Endothelial cell of umbilical vein (primary cell): ENCODE results near the gene CLN6. TPM values are rescaled to one million over a fixed set of nuclear protein-coding genes. Genes with fewer than 3 reads are reported as not detected.

Experiments used
- BruUV-seq: library from RNA; stranded (reverse); fragments of 400-500 nt; replicated peaks from 2 replicates; lab custom pipeline; 2021; lab: Mats Ljungman, UMichigan
- CTCF ChIA-PET: fragments of 300-600, 350-600 bp; sonication (Branson Sonifier 250); formaldehyde crosslinking; loops from one replicate; lab custom pipeline; 2021; ENCODE audit warnings: antibody characterized with exemption, inconsistent platforms; lab: Charles Lee
- POLR2A ChIA-PET: fragments of 300-600, 350-600 bp; sonication (Branson Sonifier 250); formaldehyde crosslinking; loops from one replicate; lab custom pipeline; 2021; ENCODE audit warnings: antibody characterized with exemption, inconsistent platforms; lab: Charles Lee
- DNase-seq: peaks from one replicate; pipeline ENCODE4 v3.0.0-alpha.2; 2011; ENCODE audit warnings: low read depth, low spot score
- FAIRE-seq: peaks from 2 replicates; lab custom pipeline; 2011; peaks lifted over from hg19 to GRCh38; lab: Jason Lieb, UNC
- H2AFZ ChIP-seq: 2 replicates; pipeline ENCODE4 v1.6.0; 2012; ENCODE audit warnings: low read depth, low read length, control low read depth, inconsistent platforms
- H3K27ac ChIP-seq: 2 replicates; pipeline ENCODE4 v1.5.1; 2011; ENCODE audit warnings: low read depth, mild to moderate bottlenecking, control low read depth, low read length, moderate library complexity; ENCODE audit not compliant: insufficient read depth
- H3K27me3 ChIP-seq, 2 experiments: 2 replicates each; pipeline versions ENCODE4 v1.6.0 to v1.6.1; 2011; ENCODE audit warnings: low read length in 2 of 2, mixed read lengths in 1 of 2; ENCODE audit not compliant: control insufficient read depth in 2 of 2, insufficient read depth in 2 of 2
- H3K36me3 ChIP-seq, 2 experiments: 2 replicates in 1 of 2; 3 replicates in 1 of 2; pipeline ENCODE4 v1.5.1; 2011; ENCODE audit warnings: low read length in 2 of 2, mild to moderate bottlenecking in 1 of 2, moderate library complexity in 1 of 2; ENCODE audit not compliant: control insufficient read depth in 2 of 2, insufficient read depth in 2 of 2; ENCODE audit errors: extremely low read depth in 1 of 2
- H3K4me1 ChIP-seq: 3 replicates; pipeline ENCODE4 v1.5.1; 2011; ENCODE audit warnings: mild to moderate bottlenecking, low read length; ENCODE audit not compliant: control insufficient read depth, insufficient read depth; ENCODE audit errors: extremely low read depth
- H3K4me2 ChIP-seq: 2 replicates; pipeline ENCODE4 v1.6.1; 2011; ENCODE audit warnings: low read length, control low read depth, mixed read lengths; ENCODE audit not compliant: insufficient read depth
- H3K4me3 ChIP-seq, 3 experiments: fragments of 200-600 bp in 1 of 3; sonication (generic), shearing (Covaris generic) in 1 of 3; replicated peaks in 1 of 3; 2 replicates each; pipeline ENCODE4 v1.5.1; 2011 to 2016; ENCODE audit warnings: control low read depth in 3 of 3, low read length in 3 of 3, mild to moderate bottlenecking in 2 of 3, inconsistent platforms in 1 of 3, low read depth in 1 of 3, moderate library complexity in 1 of 3; ENCODE audit not compliant: insufficient read depth in 1 of 3
- H3K79me2 ChIP-seq: 2 replicates; pipeline ENCODE4 v1.6.0; 2012; ENCODE audit warnings: low read length, inconsistent platforms; ENCODE audit not compliant: control insufficient read depth, insufficient read depth
- H3K9ac ChIP-seq: replicated peaks from 2 replicates; pipeline ENCODE3; 2011; ENCODE audit warnings: low read length, control low read depth; ENCODE audit not compliant: insufficient read depth; ENCODE audit errors: extremely low read depth
- H3K9me1 ChIP-seq: replicated peaks from 3 replicates; pipeline ENCODE4 v1.6.0; 2011; ENCODE audit warnings: mild to moderate bottlenecking, low read length; ENCODE audit not compliant: control insufficient read depth, insufficient read depth; ENCODE audit errors: extremely low read depth
- H3K9me3 ChIP-seq: replicated peaks from 2 replicates; pipeline ENCODE4 v1.5.1; 2012; ENCODE audit warnings: low read length, inconsistent platforms; ENCODE audit not compliant: control insufficient read depth, insufficient read depth
- H4K20me1 ChIP-seq: replicated peaks from 2 replicates; pipeline ENCODE3; 2011; ENCODE audit warnings: mild to moderate bottlenecking, low read length; ENCODE audit not compliant: control insufficient read depth, insufficient read depth; ENCODE audit errors: extremely low read depth
- EZH2 ChIP-seq: IDR thresholded peaks from 2 replicates; pipeline ENCODE4 v1.6.1; 2012; ENCODE audit warnings: borderline replicate concordance, low read depth, mild to moderate bottlenecking, moderate library complexity, low read length, inconsistent platforms; ENCODE audit not compliant: severe bottlenecking
- FOS ChIP-seq: IDR thresholded peaks from 2 replicates; pipeline ENCODE4 v1.6.1; 2011; ENCODE audit warnings: mild to moderate bottlenecking, low read length, moderate library complexity, borderline replicate concordance; ENCODE audit not compliant: insufficient read depth
- GATA2 ChIP-seq: IDR thresholded peaks from 2 replicates; pipeline ENCODE4 v1.7.0; 2011; ENCODE audit warnings: low read depth, mild to moderate bottlenecking, moderate library complexity, mixed read lengths, low read length; ENCODE audit not compliant: insufficient read length, insufficient read depth
- JUN ChIP-seq: IDR thresholded peaks from 2 replicates; pipeline ENCODE4 v1.6.1; 2011; ENCODE audit warnings: borderline replicate concordance, low read depth; ENCODE audit not compliant: insufficient read length, insufficient read depth
- MYC ChIP-seq: IDR thresholded peaks from one replicate; pipeline ENCODE4 v1.6.1; 2011; ENCODE audit warnings: mild to moderate bottlenecking, low read depth, low read length
- POLR2A ChIP-seq: IDR thresholded peaks from 2 replicates; pipeline ENCODE4 v1.6.1; 2012; ENCODE audit warnings: low read depth, mild to moderate bottlenecking, control low read depth, low read length
- POLR2AphosphoS5 ChIP-seq: IDR thresholded peaks from 2 replicates; pipeline ENCODE4 v1.6.1; 2012; ENCODE audit warnings: low read depth, mild to moderate bottlenecking, control low read depth, low read length, moderate library complexity; ENCODE audit not compliant: insufficient read depth
- dilution Hi-C: fragments of 300-500 bp; cut with MboI; formaldehyde crosslinking; loops from one replicate; pipeline ENCODE4 v1.15.0; 2019; ENCODE audit warnings: low sequenced_read_pairs; ENCODE audit not compliant: extremely low pct_ligation_motif_present
- intact Hi-C: fragments of 100-400 bp; cut with micrococcal nuclease; formaldehyde crosslinking; loops from one replicate; pipeline ENCODE4 v1.10.0; 2022
- polyA plus RNA-seq, 4 experiments: library from polyadenylated mRNA; depleted of rRNA in 3 of 4; stranded (reverse) in 3 of 4; unstranded in 1 of 4; fragments of >200 nt; gene quantifications; 2 replicates each; pipeline versions ENCODE4 v1.2.1 to v1.2.3, GENCODE V29; 2011 to 2012; ENCODE audit warnings: missing spikeins in 1 of 4
- total RNA-seq: library from RNA; stranded (reverse); gene quantifications from 2 replicates; pipeline ENCODE4 v1.2.3, GENCODE V29; 2021
- TF ChIP-seq, protein P1 (sequence below): IDR thresholded peaks from 2 replicates; pipeline ENCODE4 v1.6.1; 2011; ENCODE audit not compliant: insufficient read depth, insufficient read length
- TF ChIP-seq, protein P2 (sequence below), 2 donors: IDR thresholded peaks; 1 replicate in 1 of 2; 2 replicates in 1 of 2; pipeline ENCODE4 v1.5.1; 2011; ENCODE audit warnings: low read length in 2 of 2, mild to moderate bottlenecking in 2 of 2, moderate library complexity in 2 of 2, control low read depth in 1 of 2, inconsistent platforms in 1 of 2, low read depth in 1 of 2; ENCODE audit not compliant: insufficient read depth in 1 of 2; ENCODE audit errors: extremely low read depth in 1 of 2

CLN6 gene
- total and polyA plus RNA-seq, 2 donors (not counting 3 experiments of a cell fraction or from before 2014, with no cell fraction given), result 53.9 to 75.5 TPM

DNA sequence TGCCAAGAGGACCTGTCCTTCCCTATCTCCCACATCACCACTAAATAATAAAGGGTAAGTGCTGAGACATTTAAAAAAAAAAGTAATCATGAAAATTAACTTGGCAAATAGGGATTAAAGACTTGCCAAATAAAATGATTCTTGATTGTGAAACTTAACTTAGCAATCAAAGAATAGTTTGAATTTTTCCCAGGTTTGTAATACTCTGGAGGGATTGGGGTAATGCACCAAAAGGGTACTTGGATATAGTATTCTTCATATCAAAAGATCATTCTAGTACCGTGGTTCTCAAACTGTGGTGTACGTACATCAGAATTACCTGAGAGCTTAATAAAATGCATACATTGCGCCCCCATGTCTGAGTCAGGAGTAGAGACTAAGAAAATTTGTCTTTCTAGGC, 52.9 kb downstream of the CLN6 start:
- no peak overlapping the region for H3K4me2 ChIP-seq
- ChIA-PET CTCF (interaction anchor here (2.5 kb wide), 1 partner anchor 22 kb away, joined by 9 read pairs; no protein-coding TSS in a partner anchor), POLR2A (no interaction called here)
- no peaks in the 10 kb centered on the region for H3K79me2 ChIP-seq
- no peaks in the 10 kb centered on the region for H3K9me1 ChIP-seq
- peaks cover 6 to 8% of the 10 kb centered on the region in 2 experiments for H3K36me3 ChIP-seq
- DNase-seq (no peak), FAIRE-seq (no peak)
- no peak overlapping the region for H2AFZ ChIP-seq
- no TSS peak for BruUV-seq
- TF ChIP-seq, protein P1, sequence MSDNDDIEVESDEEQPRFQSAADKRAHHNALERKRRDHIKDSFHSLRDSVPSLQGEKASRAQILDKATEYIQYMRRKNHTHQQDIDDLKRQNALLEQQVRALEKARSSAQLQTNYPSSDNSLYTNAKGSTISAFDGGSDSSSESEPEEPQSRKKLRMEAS, result no peak
- TF ChIP-seq EZH2 (no peak), FOS (no peak), GATA2 (no peak), POLR2A (no peak), MYC (no peak), POLR2AphosphoS5 (no peak), JUN (no peak)
- TF ChIP-seq, protein P2, sequence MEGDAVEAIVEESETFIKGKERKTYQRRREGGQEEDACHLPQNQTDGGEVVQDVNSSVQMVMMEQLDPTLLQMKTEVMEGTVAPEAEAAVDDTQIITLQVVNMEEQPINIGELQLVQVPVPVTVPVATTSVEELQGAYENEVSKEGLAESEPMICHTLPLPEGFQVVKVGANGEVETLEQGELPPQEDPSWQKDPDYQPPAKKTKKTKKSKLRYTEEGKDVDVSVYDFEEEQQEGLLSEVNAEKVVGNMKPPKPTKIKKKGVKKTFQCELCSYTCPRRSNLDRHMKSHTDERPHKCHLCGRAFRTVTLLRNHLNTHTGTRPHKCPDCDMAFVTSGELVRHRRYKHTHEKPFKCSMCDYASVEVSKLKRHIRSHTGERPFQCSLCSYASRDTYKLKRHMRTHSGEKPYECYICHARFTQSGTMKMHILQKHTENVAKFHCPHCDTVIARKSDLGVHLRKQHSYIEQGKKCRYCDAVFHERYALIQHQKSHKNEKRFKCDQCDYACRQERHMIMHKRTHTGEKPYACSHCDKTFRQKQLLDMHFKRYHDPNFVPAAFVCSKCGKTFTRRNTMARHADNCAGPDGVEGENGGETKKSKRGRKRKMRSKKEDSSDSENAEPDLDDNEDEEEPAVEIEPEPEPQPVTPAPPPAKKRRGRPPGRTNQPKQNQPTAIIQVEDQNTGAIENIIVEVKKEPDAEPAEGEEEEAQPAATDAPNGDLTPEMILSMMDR (IDR thresholded peaks at IDR 0.05; ENCODE audit: extremely low read depth in 1 of 2, insufficient read depth in 1 of 2, low read depth in 1 of 2, low read length in 2 of 2), result no peak
- H3K27me3 ChIP-seq, result no peaks in the 10 kb centered on the region
- intact Hi-C loops, result no loop called here
- H3K9me3 ChIP-seq, result no peaks in the 10 kb centered on the region
- no peaks in the 10 kb centered on the region for H3K4me1 ChIP-seq
- H3K27ac ChIP-seq, result no peak overlapping the region
- dilution Hi-C loops, result no loop called here
- no peak overlapping the region for H3K9ac ChIP-seq
- no peaks in the 10 kb centered on the region for H4K20me1 ChIP-seq
- H3K4me3 ChIP-seq, result no peak overlapping the region
